A549 (cell line): ENCODE data around the gene AMN. TPM values are rescaled to one million over a fixed set of nuclear protein-coding genes. Genes with fewer than 3 reads are reported as not detected.

Experiments used
- ATAC-seq, 2 experiments: fragments of 200-7000 bp in 1 of 2; fragments of >200 bp in 1 of 2; cut with Nextera tagmentation in 1 of 2; cut with Tn5 transposase in 1 of 2; 3 replicates each; pipeline versions ENCODE4 v1.8.0 to v1.9.1; 2018 to 2020; ENCODE audit warnings: mild to moderate bottlenecking in 1 of 2, moderate library complexity in 1 of 2
- CTCF ChIA-PET: fragments of 300-600 bp; sonication (Branson Sonifier 250); formaldehyde crosslinking; extraction: SDS; loops from one replicate; lab custom pipeline; 2021; ENCODE audit warnings: antibody characterized with exemption, inconsistent platforms; lab: Yijun Ruan, JAX
- POLR2A ChIA-PET: fragments of 350-600 bp; formaldehyde crosslinking; extraction: SDS; loops from one replicate; lab custom pipeline; 2021; ENCODE audit warnings: antibody characterized with exemption, inconsistent platforms; lab: Yijun Ruan, JAX
- DNase-seq, 2 experiments: peaks; one replicate each; pipeline versions ENCODE4 v3.0.0 to v3.0.0-alpha.2; 2011 to 2016; ENCODE audit warnings: low read depth in 1 of 2, low spot score in 1 of 2
- FAIRE-seq: peaks from 2 replicates; lab custom pipeline; 2011; peaks lifted over from hg19 to GRCh38; lab: Jason Lieb, UNC
- H3K27ac ChIP-seq, 2 experiments: fragments of >200 bp; sonication (Bioruptor Twin); formaldehyde crosslinking; 3 replicates each; pipeline ENCODE4 v1.5.1; 2016 to 2017
- H3K4me1 ChIP-seq: fragments of >200 bp; sonication (Bioruptor Twin); formaldehyde crosslinking; 3 replicates; pipeline ENCODE4 v1.6.1; 2016
- H3K4me2 ChIP-seq: fragments of >200 bp; sonication (Bioruptor Twin); formaldehyde crosslinking; 3 replicates; pipeline ENCODE4 v1.6.1; 2016
- H3K4me3 ChIP-seq: fragments of >200 bp; sonication (Bioruptor Twin); formaldehyde crosslinking; 3 replicates; pipeline ENCODE4 v1.5.1; 2016
- H3K9me3 ChIP-seq: fragments of >200 bp; sonication (Bioruptor Twin); formaldehyde crosslinking; 3 replicates; pipeline ENCODE4 v1.6.1; 2016
- CHD4 ChIP-seq: fragments of 200-600 bp; sonication (generic); IDR thresholded peaks from 2 replicates; pipeline ENCODE4 v1.6.1; 2016; ENCODE audit warnings: antibody characterized with exemption, mild to moderate bottlenecking, borderline replicate concordance
- FOSL2 ChIP-seq, 2 experiments: fragments of 450-650 bp in 1 of 2; fragments of >200 bp in 1 of 2; sonication (Bioruptor Twin) in 1 of 2; formaldehyde crosslinking; IDR thresholded peaks; 2 replicates each; pipeline versions ENCODE4 v1.5.0 to v1.6.1; 2016 to 2020; ENCODE audit warnings: mild to moderate bottlenecking in 1 of 2, moderate library complexity in 1 of 2
- FOXS1 ChIP-seq: fragments of 250-450 bp; sonication (Bioruptor Pico); IDR thresholded peaks from 2 replicates; pipeline ENCODE4 v1.5.0; 2020; ENCODE audit warnings: mild to moderate bottlenecking, moderate library complexity
- GATA3 ChIP-seq: IDR thresholded peaks from 2 replicates; pipeline ENCODE4 v1.6.1; 2012; ENCODE audit warnings: borderline replicate concordance
- HDAC2 ChIP-seq: fragments of 200-600 bp; sonication (generic); IDR thresholded peaks from 2 replicates; pipeline ENCODE4 v1.6.1; 2016
- HEYL ChIP-seq: fragments of 250-450 bp; sonication (Bioruptor Pico); IDR thresholded peaks from 2 replicates; pipeline ENCODE4 v1.8.0; 2021; ENCODE audit warnings: mild to moderate bottlenecking, moderate library complexity
- HOXA7 ChIP-seq: fragments of 250-450 bp; sonication (Bioruptor Pico); IDR thresholded peaks from 2 replicates; pipeline ENCODE4 v1.5.0; 2020; ENCODE audit warnings: mild to moderate bottlenecking, moderate library complexity
- JUNB ChIP-seq: fragments of >200 bp; sonication (Bioruptor Twin); formaldehyde crosslinking; IDR thresholded peaks from 2 replicates; pipeline ENCODE4 v1.6.1; 2016
- MAZ ChIP-seq: fragments of 150-350 bp; IDR thresholded peaks from 2 replicates; pipeline ENCODE4 v1.6.1; 2014; ENCODE audit warnings: antibody characterized with exemption, low read depth, low read length, borderline replicate concordance
- PHF8 ChIP-seq: fragments of 200-600 bp; sonication (generic); IDR thresholded peaks from 2 replicates; pipeline ENCODE4 v1.6.1; 2016; ENCODE audit warnings: low read depth, mild to moderate bottlenecking, antibody characterized with exemption, moderate library complexity, borderline replicate concordance
- RAD21 ChIP-seq, 2 experiments: fragments of >200 bp in 1 of 2; sonication (Bioruptor Twin) in 1 of 2; formaldehyde crosslinking in 1 of 2; IDR thresholded peaks in 1 of 2; conservative IDR thresholded peaks in 1 of 2; 2 replicates in 1 of 2; 3 replicates in 1 of 2; pipeline ENCODE4 v1.6.1; 2012 to 2018; ENCODE audit warnings: inconsistent platforms in 1 of 2
- RARB ChIP-seq: fragments of 250-450 bp; sonication (Bioruptor Pico); IDR thresholded peaks from 2 replicates; pipeline ENCODE4 v1.8.0; 2021; ENCODE audit warnings: mild to moderate bottlenecking, moderate library complexity
- RCOR1 ChIP-seq: fragments of 150-350 bp; IDR thresholded peaks from 2 replicates; pipeline ENCODE4 v1.6.1; 2014; ENCODE audit warnings: antibody characterized with exemption, low read length, low read depth
- RNF2 ChIP-seq: fragments of 200-600 bp; sonication (generic); IDR thresholded peaks from 2 replicates; pipeline ENCODE4 v1.6.1; 2016; ENCODE audit warnings: low read depth, mild to moderate bottlenecking, antibody characterized with exemption, moderate library complexity, borderline replicate concordance
- ZC3H11A ChIP-seq: fragments of 450-650 bp; IDR thresholded peaks from 2 replicates; pipeline ENCODE4 v1.6.1; 2014; ENCODE audit warnings: antibody characterized with exemption, mild to moderate bottlenecking
- ZSCAN20 ChIP-seq: fragments of 250-450 bp; sonication (Bioruptor Pico); IDR thresholded peaks from 2 replicates; pipeline ENCODE4 v1.8.0; 2022; ENCODE audit warnings: mild to moderate bottlenecking, moderate library complexity
- WGBS: methylation state at CpG from one replicate; pipeline ENCODE4 v1.1.6; 2017; ENCODE audit errors: missing lambda C conversion rate; 5-methylcytosine and 5-hydroxymethylcytosine counted together
- polyA plus RNA-seq, 4 experiments: library from polyadenylated mRNA; depleted of rRNA in 3 of 4; stranded (reverse); fragments of >200 nt; fragmentation: RNase III in 1 of 4; extraction: RNeasy Plus Mini Kit Qiagen cat#74134 plus additional on column Dnase treatment in 1 of 4; gene quantifications; 2 replicates in 3 of 4; 3 replicates in 1 of 4; pipeline ENCODE4 v1.2.3, GENCODE V29; 2011 to 2017
- TF ChIP-seq, protein P1 (sequence below): fragments of 250-450 bp; sonication (Bioruptor Pico); IDR thresholded peaks from 2 replicates; pipeline ENCODE4 v1.5.0; 2021; ENCODE audit warnings: mild to moderate bottlenecking, moderate library complexity, borderline replicate concordance
- TF ChIP-seq, protein P2 (sequence below): fragments of >200 bp; sonication (Bioruptor Twin); formaldehyde crosslinking; IDR thresholded peaks from 3 replicates; pipeline ENCODE4 v1.6.1; 2016
- TF ChIP-seq, protein P3 (sequence below): fragments of >200 bp; sonication (Bioruptor Twin); formaldehyde crosslinking; IDR thresholded peaks from 2 replicates; pipeline ENCODE4 v1.6.1; 2016
- TF ChIP-seq, protein P4 (sequence below): IDR thresholded peaks from 2 replicates; pipeline ENCODE4 v1.6.1; 2012; ENCODE audit warnings: low read depth, borderline replicate concordance

AMN gene
- polyA plus RNA-seq, 2 of the 4 experiments (the other 2 are of a cell fraction) = 0.25 to 0.58 TPM

DNA sequence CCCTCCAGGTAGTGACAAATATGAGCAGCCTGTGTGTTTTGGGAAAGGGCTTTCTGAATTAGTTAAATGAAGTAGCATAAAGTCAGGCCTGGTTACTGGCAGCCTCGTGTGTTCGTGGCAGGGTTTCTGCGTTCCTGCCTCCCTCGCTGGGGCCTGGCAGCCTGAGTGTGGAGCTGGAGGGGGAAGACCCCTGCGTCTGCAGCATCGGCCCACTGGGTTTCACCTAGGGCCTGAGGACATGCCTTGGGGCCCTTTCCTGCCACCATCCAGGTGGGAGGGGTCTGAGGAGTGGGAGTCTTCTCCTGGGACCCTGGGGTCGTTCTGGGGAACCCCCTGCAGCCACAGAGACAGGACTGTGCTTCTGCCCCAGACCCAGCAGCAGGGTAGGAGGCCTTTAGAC is 20.4 kb upstream of the AMN start:
- no peaks in the 10 kb centered on the region for H3K9me3 ChIP-seq
- H3K4me2 ChIP-seq = no peak overlapping the region
- ChIA-PET POLR2A (no interaction called here), CTCF (interaction anchor here (1.3 kb wide), 1 partner anchor 208 kb away, joined by 4 read pairs; no protein-coding TSS in a partner anchor)
- TF ChIP-seq, protein P1, sequence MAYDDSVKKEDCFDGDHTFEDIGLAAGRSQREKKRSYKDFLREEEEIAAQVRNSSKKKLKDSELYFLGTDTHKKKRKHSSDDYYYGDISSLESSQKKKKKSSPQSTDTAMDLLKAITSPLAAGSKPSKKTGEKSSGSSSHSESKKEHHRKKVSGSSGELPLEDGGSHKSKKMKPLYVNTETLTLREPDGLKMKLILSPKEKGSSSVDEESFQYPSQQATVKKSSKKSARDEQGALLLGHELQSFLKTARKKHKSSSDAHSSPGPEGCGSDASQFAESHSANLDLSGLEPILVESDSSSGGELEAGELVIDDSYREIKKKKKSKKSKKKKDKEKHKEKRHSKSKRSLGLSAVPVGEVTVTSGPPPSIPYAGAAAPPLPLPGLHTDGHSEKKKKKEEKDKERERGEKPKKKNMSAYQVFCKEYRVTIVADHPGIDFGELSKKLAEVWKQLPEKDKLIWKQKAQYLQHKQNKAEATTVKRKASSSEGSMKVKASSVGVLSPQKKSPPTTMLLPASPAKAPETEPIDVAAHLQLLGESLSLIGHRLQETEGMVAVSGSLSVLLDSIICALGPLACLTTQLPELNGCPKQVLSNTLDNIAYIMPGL (CRISPR knock-in tag) = no peak
- TF ChIP-seq, protein P2, sequence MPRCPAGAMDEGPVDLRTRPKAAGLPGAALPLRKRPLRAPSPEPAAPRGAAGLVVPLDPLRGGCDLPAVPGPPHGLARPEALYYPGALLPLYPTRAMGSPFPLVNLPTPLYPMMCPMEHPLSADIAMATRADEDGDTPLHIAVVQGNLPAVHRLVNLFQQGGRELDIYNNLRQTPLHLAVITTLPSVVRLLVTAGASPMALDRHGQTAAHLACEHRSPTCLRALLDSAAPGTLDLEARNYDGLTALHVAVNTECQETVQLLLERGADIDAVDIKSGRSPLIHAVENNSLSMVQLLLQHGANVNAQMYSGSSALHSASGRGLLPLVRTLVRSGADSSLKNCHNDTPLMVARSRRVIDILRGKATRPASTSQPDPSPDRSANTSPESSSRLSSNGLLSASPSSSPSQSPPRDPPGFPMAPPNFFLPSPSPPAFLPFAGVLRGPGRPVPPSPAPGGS = no peak
- no peak for TF ChIP-seq CHD4
- no peak for TF ChIP-seq ZC3H11A
- TF ChIP-seq, protein P3, sequence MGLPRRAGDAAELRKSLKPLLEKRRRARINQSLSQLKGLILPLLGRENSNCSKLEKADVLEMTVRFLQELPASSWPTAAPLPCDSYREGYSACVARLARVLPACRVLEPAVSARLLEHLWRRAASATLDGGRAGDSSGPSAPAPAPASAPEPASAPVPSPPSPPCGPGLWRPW = no peak
- TF ChIP-seq, protein P4, sequence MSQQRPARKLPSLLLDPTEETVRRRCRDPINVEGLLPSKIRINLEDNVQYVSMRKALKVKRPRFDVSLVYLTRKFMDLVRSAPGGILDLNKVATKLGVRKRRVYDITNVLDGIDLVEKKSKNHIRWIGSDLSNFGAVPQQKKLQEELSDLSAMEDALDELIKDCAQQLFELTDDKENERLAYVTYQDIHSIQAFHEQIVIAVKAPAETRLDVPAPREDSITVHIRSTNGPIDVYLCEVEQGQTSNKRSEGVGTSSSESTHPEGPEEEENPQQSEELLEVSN = no peak
- TF ChIP-seq MAZ = no peak
- no peak for TF ChIP-seq HEYL (CRISPR knock-in tag)
- TF ChIP-seq HOXA7 (CRISPR knock-in tag) = no peak
- TF ChIP-seq RCOR1 = no peak
- no peak for TF ChIP-seq RAD21 (conservative IDR thresholded peaks at IDR 0.05 in 1 of 2, IDR thresholded peaks at IDR 0.05 in 1 of 2)
- no peak for TF ChIP-seq JUNB
- TF ChIP-seq FOXS1 (CRISPR knock-in tag) = no peak
- TF ChIP-seq RARB (CRISPR knock-in tag) = no peak
- no peak for TF ChIP-seq FOSL2 (IDR thresholded peaks at IDR 0.05)
- TF ChIP-seq FOSL2 (CRISPR knock-in tag; IDR thresholded peaks at IDR 0.05) = no peak
- TF ChIP-seq HDAC2 = no peak
- FAIRE-seq (no peak), DNase-seq (no peak), ATAC-seq (no peak)
- no peak overlapping the region for H3K4me3 ChIP-seq
- H3K27ac ChIP-seq = no peak overlapping the region
- 85% methylated on average over 6 of the region's 7 CpGs for WGBS
- H3K4me1 ChIP-seq = no peaks in the 10 kb centered on the region

DNA sequence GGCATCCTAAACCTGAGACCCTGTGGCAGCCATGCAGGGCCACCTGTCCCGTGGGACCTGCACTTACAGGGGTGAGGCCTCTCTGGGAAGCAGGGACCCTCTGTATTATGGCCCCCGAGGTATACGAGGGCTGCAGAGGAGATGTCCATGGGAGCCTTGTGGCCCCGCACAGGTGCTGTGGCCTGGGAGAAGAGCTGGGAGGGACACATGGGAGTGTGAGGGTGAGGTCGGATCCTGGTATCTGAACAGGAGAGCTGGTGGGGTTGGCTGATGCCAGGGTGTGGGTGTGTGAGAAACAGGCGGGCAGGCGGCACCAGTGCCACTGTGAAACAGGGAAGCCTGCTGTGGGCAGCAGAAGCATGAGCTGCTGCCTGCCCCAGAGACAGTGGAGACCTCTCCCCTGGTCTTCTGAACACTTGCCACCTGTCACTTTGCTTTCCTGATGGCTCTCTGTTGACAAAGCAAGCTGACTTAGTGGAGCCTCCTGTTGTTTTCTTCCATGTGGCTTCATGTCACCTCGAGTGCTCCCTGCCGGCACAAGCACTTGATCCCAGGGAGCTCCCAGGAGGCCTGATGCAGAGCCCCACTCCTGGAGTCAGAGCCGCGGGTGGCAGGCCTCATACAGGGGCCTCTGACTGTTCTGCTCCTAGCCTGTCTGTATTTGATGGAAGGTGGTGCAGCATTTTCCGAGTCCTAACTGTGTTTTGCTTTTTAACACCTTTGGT is 19.8 kb upstream of the AMN start:
- FAIRE-seq (no peak), DNase-seq (no peak), ATAC-seq (no peak)
- POLR2A ChIA-PET = no interaction called here
- no peaks in the 10 kb centered on the region for H3K4me1 ChIP-seq
- no peak overlapping the region for H3K4me2 ChIP-seq
- H3K9me3 ChIP-seq = no peaks in the 10 kb centered on the region
- WGBS = 87% methylated on average over 12 of the region's 12 CpGs
- no peak overlapping the region for H3K27ac ChIP-seq
- CTCF ChIA-PET = interaction anchor here (0.7 to 1.5 kb wide), 4 partner anchors 11 to 209 kb away, joined by 3 to 5 read pairs (median 4); no protein-coding TSS in a partner anchor
- no peak overlapping the region for H3K4me3 ChIP-seq
- TF ChIP-seq ZSCAN20 (CRISPR knock-in tag) = no peak
- TF ChIP-seq, all 56 proteins: peak for 0

DNA sequence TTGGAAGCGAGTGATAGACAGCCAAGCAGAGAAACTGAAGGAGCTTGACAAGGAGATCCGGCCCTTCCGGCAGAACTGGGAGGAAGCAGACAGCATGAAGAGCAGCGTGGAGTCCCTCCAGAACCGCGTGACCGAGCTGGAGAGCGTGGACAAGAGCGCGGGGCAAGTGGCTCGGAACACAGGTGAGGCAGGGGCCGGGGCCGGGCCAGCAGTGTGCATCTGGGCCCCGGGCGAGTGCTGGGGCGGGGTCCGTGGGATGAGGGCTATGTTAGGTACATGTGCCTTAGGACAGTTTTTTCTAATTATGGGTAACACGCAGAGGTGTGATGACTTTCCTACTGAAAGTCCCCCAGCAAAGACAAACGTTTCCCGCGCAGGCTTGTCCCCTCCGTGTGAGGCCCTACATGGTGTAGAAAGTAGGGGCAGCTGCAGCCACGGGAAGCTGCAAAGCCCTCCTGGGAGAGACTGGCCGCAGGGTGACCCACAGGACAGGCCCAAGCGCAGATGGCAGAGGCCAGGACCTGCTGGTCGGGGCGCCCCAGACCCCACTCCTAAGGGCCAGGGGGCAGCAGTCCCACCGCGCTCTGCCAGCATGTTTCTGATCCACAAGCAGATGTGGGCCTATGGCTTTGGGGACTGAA is 19.1 kb upstream of the AMN start:
- H3K27ac ChIP-seq = no peak overlapping the region
- no peaks in the 10 kb centered on the region for H3K4me1 ChIP-seq
- CTCF ChIA-PET = interaction anchor here (0.6 to 1.5 kb wide), 6 partner anchors 10 to 209 kb away, joined by 3 to 5 read pairs (median 3); no protein-coding TSS in a partner anchor
- POLR2A ChIA-PET = no interaction called here
- DNase-seq = no peak
- no peak overlapping the region for H3K4me2 ChIP-seq
- no peak for FAIRE-seq
- no peaks in the 10 kb centered on the region for H3K9me3 ChIP-seq
- no peak overlapping the region for H3K4me3 ChIP-seq
- 94% methylated on average over 29 of the region's 29 CpGs for WGBS
- TF ChIP-seq GATA3 = no peak
- no peak for TF ChIP-seq RNF2
- TF ChIP-seq, protein P2 = no peak
- TF ChIP-seq PHF8 = no peak
- TF ChIP-seq JUNB = no peak
- TF ChIP-seq RARB (CRISPR knock-in tag) = no peak
- TF ChIP-seq FOXS1 (CRISPR knock-in tag) = no peak
- TF ChIP-seq, protein P3 = no peak
- no peak for ATAC-seq
